Spleen (tissue), 7 donors: ENCODE results near the gene FCRL4.

ENCODE experiments used
- POLR2AphosphoS5 ChIP-seq, 3 donors: sonication (generic); formaldehyde crosslinking; IDR thresholded peaks; one replicate each; pipeline ENCODE4 v1.5.1; 2017; ENCODE audit warnings: antibody characterized with exemption in 3 of 3
- TF ChIP-seq, protein P1 (sequence below), 11 experiments: fragments of 200-600 bp in 7 of 11; fragments of 450-650 bp in 4 of 11; sonication (generic) in 4 of 11; IDR thresholded peaks in 8 of 11; conservative IDR thresholded peaks in 3 of 11; 1 replicate in 7 of 11; 2 replicates in 4 of 11; pipeline versions ENCODE4 v1.4.0 to v1.8.0; 2016 to 2021; ENCODE audit warnings: antibody characterized with exemption in 11 of 11, inconsistent platforms in 4 of 11, mild to moderate bottlenecking in 1 of 11
- donor health status: DM: no; HTN: no; CAD: no; lungs with moderate emphysema.
- donor health status: DM: no; HTN: no; CAD: no.
- donor health status: DM: no; HTN: no; CAD: no.

DNA sequence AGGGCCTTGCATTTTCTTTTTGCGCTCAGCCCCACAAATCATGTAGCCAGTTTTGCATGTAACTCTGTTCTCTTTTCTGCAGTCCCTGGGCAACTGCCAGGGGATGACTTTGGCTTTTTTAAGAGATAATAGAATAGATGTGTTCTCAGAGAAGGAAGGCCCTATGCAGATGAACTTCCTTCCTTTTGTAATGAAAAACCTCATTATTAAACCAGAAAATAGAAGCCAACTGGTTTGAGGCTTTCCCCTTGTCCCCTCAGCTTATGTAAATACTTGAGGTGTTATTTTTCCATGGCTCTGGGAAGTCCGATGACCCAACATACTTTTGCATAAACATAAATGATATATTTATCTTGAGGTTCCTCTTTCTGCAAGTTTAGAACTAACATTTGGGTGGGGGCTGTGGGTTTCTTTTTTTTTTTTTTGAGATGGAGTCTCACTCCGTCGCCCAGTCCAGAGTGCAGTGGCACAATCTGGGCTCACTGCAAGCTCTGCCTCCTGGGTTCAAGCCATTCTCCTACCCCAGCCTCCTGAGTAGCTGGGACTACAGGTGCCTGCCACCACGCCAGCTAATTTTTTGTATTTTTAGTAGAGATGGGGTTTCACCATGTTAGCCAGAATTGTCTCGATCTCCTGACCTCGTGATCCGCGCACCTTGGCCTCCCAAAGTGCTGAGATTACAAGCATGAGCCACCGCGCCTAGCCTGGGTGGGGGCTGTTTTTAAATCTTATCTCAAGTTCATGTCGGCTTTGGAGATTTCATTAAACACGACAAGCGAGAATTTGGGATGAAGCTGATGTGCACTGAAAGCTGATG, 31.2 kb downstream of the FCRL4 start:
- TF ChIP-seq, protein P1, sequence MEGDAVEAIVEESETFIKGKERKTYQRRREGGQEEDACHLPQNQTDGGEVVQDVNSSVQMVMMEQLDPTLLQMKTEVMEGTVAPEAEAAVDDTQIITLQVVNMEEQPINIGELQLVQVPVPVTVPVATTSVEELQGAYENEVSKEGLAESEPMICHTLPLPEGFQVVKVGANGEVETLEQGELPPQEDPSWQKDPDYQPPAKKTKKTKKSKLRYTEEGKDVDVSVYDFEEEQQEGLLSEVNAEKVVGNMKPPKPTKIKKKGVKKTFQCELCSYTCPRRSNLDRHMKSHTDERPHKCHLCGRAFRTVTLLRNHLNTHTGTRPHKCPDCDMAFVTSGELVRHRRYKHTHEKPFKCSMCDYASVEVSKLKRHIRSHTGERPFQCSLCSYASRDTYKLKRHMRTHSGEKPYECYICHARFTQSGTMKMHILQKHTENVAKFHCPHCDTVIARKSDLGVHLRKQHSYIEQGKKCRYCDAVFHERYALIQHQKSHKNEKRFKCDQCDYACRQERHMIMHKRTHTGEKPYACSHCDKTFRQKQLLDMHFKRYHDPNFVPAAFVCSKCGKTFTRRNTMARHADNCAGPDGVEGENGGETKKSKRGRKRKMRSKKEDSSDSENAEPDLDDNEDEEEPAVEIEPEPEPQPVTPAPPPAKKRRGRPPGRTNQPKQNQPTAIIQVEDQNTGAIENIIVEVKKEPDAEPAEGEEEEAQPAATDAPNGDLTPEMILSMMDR (IDR thresholded peaks at IDR 0.05 in 8 of 11, conservative IDR thresholded peaks at IDR 0.05 in 3 of 11) = no peak
- no peak for TF ChIP-seq POLR2AphosphoS5 (IDR thresholded peaks at IDR 0.05)
